SU-DHL-6 (cell line): Measurements from ENCODE around the gene BASP1.

Source experiments
- H2AFZ ChIP-seq: fragments of 200-600 bp; sonication (generic); 2 replicates; pipeline ENCODE4 v1.6.1; 2014; ENCODE audit warnings: low read depth, mild to moderate bottlenecking, moderate library complexity, mixed read lengths, antibody characterized with exemption, low read length; ENCODE audit not compliant: severe bottlenecking
- H3F3A ChIP-seq: fragments of 200-600 bp; shearing (Covaris generic); 2 replicates; pipeline ENCODE4 v1.6.0; 2016; ENCODE audit warnings: antibody characterized with exemption, mild to moderate bottlenecking; ENCODE audit not compliant: insufficient read depth
- H3K27ac ChIP-seq: fragments of 200-600 bp; sonication (generic); 2 replicates; pipeline ENCODE4 v1.5.1; 2016; ENCODE audit warnings: low read depth, mild to moderate bottlenecking, low read length, moderate library complexity, mixed read lengths
- H3K27me3 ChIP-seq: fragments of 200-600 bp; sonication (generic), shearing (Covaris generic); 2 replicates; pipeline ENCODE4 v1.6.0; 2014; ENCODE audit warnings: mild to moderate bottlenecking, low read length
- H3K36me3 ChIP-seq: fragments of 200-600 bp; sonication (generic); 2 replicates; pipeline ENCODE4 v1.6.1; 2014; ENCODE audit warnings: mild to moderate bottlenecking, low read length, mixed read lengths
- H3K4me2 ChIP-seq: fragments of 300-600, 200-600 bp; shearing (Covaris generic), sonication (generic); 2 replicates; pipeline ENCODE4 v1.6.0; 2014; ENCODE audit warnings: low read length, low read depth, mild to moderate bottlenecking; ENCODE audit not compliant: poor library complexity, severe bottlenecking
- H3K4me3 ChIP-seq: fragments of 200-600 bp; sonication (generic); 2 replicates; pipeline ENCODE4 v1.5.1; 2014; ENCODE audit warnings: antibody characterized with exemption, low read length, mild to moderate bottlenecking, mixed read lengths; ENCODE audit not compliant: insufficient read depth, poor library complexity, severe bottlenecking
- H3K79me2 ChIP-seq: fragments of 200-600 bp; sonication (generic); 2 replicates; pipeline ENCODE4 v1.6.1; 2014; ENCODE audit warnings: mild to moderate bottlenecking, low read length, moderate library complexity; ENCODE audit not compliant: insufficient read depth
- H3K9ac ChIP-seq: fragments of 200-600 bp; sonication (generic); 2 replicates; pipeline ENCODE4 v1.7.0; 2014; ENCODE audit warnings: mild to moderate bottlenecking, low read length
- H3K9me2 ChIP-seq: fragments of 200-600 bp; sonication (generic); replicated peaks from 2 replicates; pipeline ENCODE4 v1.6.1; 2014; ENCODE audit warnings: low read length; ENCODE audit not compliant: insufficient read depth
- H3K9me3 ChIP-seq: fragments of 200-600 bp; sonication (generic); 2 replicates; pipeline ENCODE4 v1.6.1; 2014; ENCODE audit warnings: low read length, mixed read lengths; ENCODE audit not compliant: insufficient read depth
- H4K20me1 ChIP-seq: fragments of 200-600 bp; sonication (generic); 2 replicates; pipeline ENCODE4 v1.6.1; 2014; ENCODE audit warnings: low read depth, mild to moderate bottlenecking, antibody characterized with exemption, low read length, moderate library complexity, mixed read lengths
- CTCF ChIP-seq: fragments of 200-600 bp; sonication (generic); IDR thresholded peaks from one replicate; pipeline ENCODE4 v1.5.1; 2017; ENCODE audit warnings: antibody characterized with exemption, mild to moderate bottlenecking, low read length, moderate library complexity; ENCODE audit not compliant: insufficient read depth, poor library complexity, severe bottlenecking
- EZH2phosphoT487 ChIP-seq: fragments of 200-600 bp; sonication (generic), shearing (Covaris generic); conservative IDR thresholded peaks from 2 replicates; pipeline ENCODE4 v1.6.1; 2018; ENCODE audit warnings: mild to moderate bottlenecking, antibody characterized with exemption, low read length, moderate library complexity, mixed read lengths

The BASP1 gene

GRCh38 chr5:17255471-17256021, 38.1 kb downstream of the BASP1 start:
- Histone ChIP-seq H3K9ac (no peak overlapping the region), H3K27me3 (no peaks in the 10 kb centered on the region), H3K9me2 (no peaks in the 10 kb centered on the region), H3K4me2 (peak overlapping the region; percentile 28), H2AFZ (no peak overlapping the region), H3K27ac (peak overlapping the region; percentile 48), H3K36me3 (peaks cover 74% of the 10 kb centered on the region), H3K9me3 (peaks cover 11% of the 10 kb centered on the region; the same call in 1 of the 2 replicates), H3K79me2 (peaks cover 100% of the 10 kb centered on the region), H3F3A (peaks cover 63% of the 10 kb centered on the region), H4K20me1 (peaks cover 35% of the 10 kb centered on the region), H3K4me3 (no peak overlapping the region)
- no peak for TF ChIP-seq CTCF
- TF ChIP-seq EZH2phosphoT487 = no peak

GRCh38 chr5:17256171-17256570, 38.7 kb downstream of the BASP1 start:
- H3K27ac ChIP-seq = peak overlapping the region; percentile 48
- peaks cover 33% of the 10 kb centered on the region for H4K20me1 ChIP-seq
- no peak overlapping the region for H2AFZ ChIP-seq
- H3K9ac ChIP-seq = no peak overlapping the region
- H3K27me3 ChIP-seq = no peaks in the 10 kb centered on the region
- H3K9me3 ChIP-seq = peaks cover 11% of the 10 kb centered on the region; the same call in 1 of the 2 replicates
- H3F3A ChIP-seq = peaks cover 68% of the 10 kb centered on the region
- H3K4me2 ChIP-seq = peak overlapping the region; percentile 8
- no peak for TF ChIP-seq CTCF
- no peak for TF ChIP-seq EZH2phosphoT487
- H3K9me2 ChIP-seq = no peaks in the 10 kb centered on the region
- peaks cover 72% of the 10 kb centered on the region for H3K36me3 ChIP-seq
- H3K79me2 ChIP-seq = peaks cover 100% of the 10 kb centered on the region
- H3K4me3 ChIP-seq = no peak overlapping the region

GRCh38 chr5:17256839-17257238, 39.4 kb downstream of the BASP1 start:
- peaks cover 71% of the 10 kb centered on the region for H3K36me3 ChIP-seq
- H3K27me3 ChIP-seq = no peaks in the 10 kb centered on the region
- H3K9ac ChIP-seq = no peak overlapping the region
- peaks cover 74% of the 10 kb centered on the region for H3F3A ChIP-seq
- peak overlapping the region; percentile 48 for H3K27ac ChIP-seq
- peaks cover 100% of the 10 kb centered on the region for H3K79me2 ChIP-seq
- H2AFZ ChIP-seq = no peak overlapping the region
- TF ChIP-seq CTCF (no peak), EZH2phosphoT487 (no peak)
- peak overlapping the region; percentile 8 for H3K4me2 ChIP-seq
- peaks cover 11% of the 10 kb centered on the region; the same call in 1 of the 2 replicates for H3K9me3 ChIP-seq
- H4K20me1 ChIP-seq = peaks cover 31% of the 10 kb centered on the region
- H3K4me3 ChIP-seq = no peak overlapping the region
- no peaks in the 10 kb centered on the region for H3K9me2 ChIP-seq
